Renal pelvis (tissue), 4 donors: Measurements from ENCODE around the gene FRMD3. TPM values are rescaled to one million over a fixed set of nuclear protein-coding genes. Genes with fewer than 3 reads are reported as not detected.

Experiments
- DNase-seq: peaks from one replicate; pipeline ENCODE4 v3.0.0-alpha.2; 2013
- polyA plus RNA-seq, 3 donors: library from polyadenylated mRNA; unstranded; fragments of 120-200 nt; gene quantifications; one replicate each; pipeline ENCODE4 v1.2.1, GENCODE V29; 2013; ENCODE audit not compliant: insufficient read length in 3 of 3

Gene FRMD3
- polyA plus RNA-seq, 3 donors = 16.6 to 22.1 (median 20.3) TPM

DNA sequence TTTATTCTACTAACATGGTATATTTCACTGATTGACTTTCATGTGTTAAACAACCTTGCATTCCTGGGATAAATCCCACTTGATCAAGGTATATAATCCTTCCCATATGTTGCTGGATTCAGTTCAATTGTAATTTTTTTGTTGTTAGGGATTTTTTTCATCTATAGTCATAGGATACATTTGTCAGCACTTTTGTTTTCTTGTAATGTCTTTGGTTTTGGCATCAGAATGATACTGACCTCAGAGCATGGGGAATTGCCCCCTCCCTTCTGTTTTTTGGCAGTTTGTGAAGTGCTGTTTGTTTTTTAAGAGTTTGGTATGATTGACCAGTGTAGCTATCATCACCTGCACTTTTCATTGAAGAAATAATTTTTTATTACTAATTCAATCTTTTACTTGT, 298.5 kb downstream of the FRMD3 start:
- no peak for DNase-seq

DNA sequence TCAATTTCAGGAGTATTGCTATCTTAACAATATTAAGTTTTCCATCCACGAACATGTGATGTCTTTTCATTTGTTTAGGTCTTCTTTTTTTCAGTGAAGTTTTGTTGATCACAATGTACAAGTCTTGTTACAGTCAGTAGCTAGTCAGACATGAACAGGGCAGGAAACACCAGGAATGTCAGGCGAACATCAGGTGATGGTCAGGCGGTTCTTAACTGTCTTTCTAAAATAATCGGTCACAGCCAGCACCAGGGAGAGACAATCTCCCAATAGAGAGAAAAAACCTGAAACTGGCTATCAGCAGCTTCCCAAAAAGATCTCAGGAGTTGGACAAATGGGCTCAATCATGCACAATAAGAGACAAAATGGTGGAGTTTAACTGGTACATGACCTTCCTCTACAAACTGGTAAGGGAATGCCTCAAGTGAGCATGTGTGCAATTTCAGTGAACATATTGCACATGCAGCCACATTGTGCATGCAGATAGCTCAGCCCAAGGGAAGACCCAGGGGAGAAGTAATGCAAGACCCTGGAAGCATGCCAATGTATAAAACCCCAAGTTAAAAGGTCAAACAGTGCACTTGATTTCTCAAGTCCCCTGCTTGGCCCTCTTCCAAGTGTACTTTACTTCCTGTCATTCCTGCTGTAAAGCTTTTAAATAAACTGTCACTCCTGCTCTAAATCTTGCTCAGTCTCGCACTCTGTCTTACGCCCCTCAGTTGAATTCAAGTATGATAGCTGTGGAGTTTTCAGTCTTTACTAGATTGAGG, 299.1 kb downstream of the FRMD3 start:
- DNase-seq = no peak

DNA sequence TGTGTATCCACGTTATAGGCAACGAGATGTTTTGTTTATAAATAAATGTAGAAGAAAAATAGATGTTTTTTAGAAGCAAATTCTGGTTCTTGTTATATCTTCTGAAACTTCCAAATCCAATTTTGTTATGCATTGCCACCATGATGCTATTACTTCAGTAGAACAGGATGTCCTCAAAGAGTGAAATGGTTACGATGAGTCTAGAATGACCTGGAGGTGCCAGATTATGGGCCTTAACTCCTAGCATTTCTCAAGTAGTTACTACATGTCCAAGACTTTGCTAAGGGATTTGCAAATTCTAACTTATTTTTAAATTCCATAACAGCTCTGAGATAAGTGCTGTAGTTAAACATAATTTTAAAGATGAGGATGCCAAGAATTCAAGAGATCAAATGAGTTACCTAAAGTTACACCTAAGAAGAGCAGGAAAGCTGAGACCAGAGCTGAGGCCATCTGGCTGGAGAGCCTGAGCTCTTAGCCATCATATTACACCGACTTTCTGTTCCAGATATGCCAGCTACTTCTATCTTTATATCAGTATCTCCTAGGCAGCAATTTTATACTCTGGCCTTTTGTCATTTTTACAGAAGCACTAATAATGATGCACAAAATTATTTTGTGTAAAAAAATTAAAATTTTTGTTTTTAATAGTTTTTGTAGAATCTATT, 302.0 kb downstream of the FRMD3 start:
- no peak for DNase-seq

DNA sequence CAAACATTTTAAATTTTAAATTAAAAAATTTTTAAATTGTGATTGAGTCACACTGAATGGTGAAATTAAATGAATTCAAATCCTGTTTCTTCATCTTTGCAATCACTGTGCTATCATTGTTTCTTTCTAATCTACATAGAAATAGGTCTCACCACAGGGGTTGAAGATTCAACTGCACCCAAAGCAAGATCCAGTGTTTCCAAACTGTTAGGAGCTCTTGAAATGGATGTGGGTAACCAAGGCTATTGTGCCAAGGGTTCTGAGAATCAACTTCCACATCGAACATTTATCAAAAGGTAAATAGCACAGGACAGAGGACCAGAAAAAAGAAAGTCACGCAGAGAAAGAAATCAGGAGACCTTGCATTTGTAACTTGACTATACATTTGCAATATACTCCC, 302.7 kb downstream of the FRMD3 start:
- no peak for DNase-seq

DNA sequence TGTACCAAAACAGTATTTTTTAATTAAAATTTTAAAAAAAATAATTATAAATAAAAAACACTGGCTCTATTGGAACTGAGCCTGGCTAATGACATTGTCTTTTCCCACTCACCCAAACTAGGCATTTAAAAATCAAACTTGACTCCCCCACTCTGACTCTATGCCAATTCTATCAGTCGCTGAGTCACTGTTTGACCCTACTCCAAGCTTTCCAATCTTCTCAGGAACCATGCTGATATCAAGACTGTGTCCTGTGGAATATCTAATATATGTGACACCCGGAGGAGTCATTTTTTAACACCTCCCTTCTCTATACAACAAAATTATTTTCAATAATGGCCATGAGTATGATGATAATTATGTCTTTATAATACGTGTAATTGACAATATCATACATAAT, 303.7 kb downstream of the FRMD3 start:
- DNase-seq = no peak

DNA sequence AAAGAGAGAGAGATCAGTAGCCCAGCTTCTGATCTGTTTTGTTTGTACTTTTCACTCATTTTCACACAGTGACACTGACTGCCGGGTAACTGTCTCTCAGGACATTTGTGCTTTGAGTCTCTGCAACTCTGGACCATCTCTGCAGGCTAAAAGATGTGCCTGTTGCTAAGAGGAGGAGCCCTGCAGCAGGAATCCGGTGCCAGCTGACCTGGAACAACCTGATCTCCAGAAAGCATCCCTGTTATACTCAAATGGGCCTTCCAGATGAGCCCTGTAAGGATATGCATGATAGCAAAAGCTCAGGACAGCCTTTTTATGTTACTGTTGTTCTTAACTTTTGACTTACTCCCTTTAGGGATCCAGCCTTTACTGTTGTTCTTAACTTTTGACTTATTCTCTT, 304.6 kb downstream of the FRMD3 start:
- no peak for DNase-seq

DNA sequence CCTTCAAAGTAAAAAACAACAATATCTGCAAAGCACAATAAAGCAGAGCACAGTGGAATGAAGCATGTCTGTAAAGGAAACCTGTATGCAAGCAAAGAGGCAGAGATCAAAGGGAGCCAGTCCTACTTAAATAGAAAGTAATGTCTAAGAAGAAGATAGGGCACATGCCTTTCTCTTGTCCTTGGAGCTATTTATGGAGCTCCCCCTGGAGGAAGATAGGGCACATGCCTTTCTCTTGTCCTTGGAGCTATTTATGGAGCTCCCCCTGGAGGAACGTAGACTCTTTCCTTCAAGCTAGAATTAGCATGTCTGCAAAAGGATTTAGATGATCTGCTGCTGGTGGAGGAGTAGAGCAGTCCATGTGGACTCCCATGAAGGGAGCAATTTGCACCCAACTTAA, 307.2 kb downstream of the FRMD3 start:
- DNase-seq = no peak

DNA sequence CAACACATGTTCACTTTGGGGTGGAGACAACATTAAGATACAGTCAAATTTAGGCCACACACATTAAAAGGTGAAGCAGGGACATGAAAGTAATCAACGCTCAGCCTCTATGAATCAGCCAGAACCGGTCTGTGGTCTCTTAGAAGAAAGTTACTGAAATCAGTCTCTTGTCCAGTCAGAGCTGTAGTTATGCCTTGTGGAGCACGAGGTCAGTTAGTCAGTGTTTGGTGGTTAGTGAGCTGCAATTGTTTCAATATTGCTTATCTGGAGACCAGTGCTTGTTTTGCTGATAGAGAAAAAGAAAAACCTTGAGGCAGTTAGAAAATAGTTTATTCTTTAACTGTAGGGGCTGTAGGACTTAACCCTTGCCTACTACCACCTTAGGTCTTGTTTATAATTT, 317.5 kb downstream of the FRMD3 start:
- peak; percentile 29 for DNase-seq

DNA sequence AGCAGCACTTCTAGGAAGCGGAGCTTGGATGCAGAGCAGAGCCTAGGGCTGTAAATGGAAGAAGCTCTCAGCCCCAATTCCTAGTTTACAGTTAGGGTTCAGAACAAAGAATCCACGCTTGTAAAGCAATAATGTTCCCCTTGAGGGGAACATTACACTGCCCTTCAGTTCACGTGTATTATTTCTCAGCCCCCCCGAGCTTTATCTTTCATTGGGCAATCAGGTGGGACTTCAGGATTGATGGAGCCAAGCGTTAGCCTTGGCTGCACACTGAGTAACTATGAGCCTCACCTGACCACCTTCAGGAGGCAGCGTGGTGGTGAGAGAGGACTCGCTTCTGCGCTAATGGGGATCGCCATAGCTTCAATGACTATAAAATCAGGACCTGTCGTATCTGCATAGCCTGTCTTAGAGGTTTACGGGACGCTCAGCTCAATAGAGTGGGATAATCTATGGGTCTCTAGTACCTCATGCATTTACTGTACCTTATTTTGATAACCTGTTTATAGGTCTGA, 318.2 kb downstream of the FRMD3 start:
- no peak for DNase-seq

DNA sequence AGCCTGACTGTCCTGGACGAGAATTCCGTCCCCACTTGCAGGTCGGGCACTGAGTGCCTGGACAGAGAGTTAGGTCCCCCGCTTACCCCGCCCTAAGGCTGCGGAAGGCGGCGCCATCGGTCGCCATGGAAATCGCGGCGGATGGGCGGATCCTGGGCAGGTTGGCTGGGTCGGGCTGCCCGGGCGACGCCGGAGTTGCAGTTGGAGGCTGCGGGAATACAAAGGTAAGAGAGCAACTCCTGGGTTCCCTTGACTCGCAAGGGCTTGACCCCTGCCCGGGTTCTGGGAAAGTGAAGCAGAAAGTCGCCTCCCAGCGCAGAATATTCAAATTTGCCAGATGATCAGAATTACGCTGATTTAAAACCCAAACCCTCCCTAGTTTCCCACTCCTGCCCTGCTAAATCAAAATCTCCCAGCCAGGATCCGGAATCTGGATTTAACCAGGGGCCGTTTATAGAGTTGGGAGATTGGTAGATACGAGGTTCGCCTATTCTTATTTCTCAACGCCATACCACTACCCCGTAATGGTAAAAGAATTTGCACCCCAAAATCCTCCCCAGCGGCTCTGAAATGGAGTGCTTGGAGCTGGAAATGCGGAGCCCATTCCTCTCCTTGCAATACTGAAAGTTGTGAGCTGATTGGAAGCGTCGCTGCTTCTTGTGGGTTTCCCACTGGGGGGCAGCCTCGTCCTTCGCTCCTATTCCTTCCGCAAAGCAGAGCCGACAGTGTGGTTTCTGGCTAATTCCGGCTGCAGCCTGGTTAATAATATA, 318.9 kb downstream of the FRMD3 start:
- peak; percentile 93 for DNase-seq

DNA sequence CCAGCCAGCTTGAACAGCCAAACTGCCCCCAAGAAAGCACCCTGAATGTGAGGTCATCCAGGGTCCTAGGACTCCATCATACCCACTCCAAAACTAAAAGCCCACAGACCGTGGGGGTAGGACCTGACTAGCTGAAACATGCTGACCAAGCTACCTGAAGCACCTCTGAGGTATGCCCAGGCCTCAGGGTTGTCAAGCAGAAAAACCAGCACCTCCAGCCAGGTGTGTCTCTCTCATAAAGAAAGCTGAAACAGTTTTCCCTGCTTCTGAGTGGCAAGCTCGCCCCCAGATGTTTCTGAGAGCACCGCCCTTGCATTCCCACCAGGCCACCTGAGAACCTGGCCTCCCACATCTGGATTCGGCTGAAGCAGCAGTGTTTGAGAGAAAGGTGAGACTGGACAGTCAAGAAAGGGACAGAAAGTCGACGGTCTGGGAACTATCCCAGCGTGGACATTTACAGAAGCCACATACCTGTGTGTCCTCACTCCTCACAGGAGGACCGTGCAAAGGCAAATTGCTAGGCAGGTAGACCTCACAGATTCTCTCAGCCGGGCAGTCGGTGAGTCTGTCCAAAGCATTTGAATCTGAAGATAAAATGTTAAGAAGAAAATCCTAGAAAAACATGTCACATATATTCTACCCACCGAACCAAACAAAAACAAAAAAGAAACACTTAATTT, 319.6 kb downstream of the FRMD3 start:
- no peak for DNase-seq

DNA sequence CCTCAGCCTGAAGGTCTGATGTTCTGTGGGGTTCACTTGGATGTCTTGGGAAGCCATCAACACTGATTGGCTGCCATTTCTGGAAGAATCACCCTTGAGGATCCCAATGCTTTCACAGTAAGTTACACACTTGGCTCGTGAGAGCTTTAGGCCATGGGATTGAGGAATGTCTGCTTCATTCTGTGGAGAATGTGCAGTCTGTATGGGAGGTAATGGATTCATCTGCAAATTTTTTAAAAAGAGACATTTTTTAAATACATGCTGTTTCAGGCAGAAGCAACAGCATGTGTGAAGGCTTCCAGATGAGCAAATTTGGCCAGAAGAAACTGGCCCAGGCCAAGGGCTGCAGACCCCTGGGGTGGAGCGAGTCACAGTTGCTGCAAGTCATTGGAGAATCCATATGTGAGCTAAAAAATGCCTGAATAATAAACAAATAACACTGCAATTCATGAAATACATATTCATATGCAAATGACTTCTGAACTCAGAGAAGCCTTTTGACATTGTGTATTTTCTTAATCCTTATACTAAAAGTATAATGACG, 328.9 kb downstream of the FRMD3 start:
- DNase-seq = no peak

DNA sequence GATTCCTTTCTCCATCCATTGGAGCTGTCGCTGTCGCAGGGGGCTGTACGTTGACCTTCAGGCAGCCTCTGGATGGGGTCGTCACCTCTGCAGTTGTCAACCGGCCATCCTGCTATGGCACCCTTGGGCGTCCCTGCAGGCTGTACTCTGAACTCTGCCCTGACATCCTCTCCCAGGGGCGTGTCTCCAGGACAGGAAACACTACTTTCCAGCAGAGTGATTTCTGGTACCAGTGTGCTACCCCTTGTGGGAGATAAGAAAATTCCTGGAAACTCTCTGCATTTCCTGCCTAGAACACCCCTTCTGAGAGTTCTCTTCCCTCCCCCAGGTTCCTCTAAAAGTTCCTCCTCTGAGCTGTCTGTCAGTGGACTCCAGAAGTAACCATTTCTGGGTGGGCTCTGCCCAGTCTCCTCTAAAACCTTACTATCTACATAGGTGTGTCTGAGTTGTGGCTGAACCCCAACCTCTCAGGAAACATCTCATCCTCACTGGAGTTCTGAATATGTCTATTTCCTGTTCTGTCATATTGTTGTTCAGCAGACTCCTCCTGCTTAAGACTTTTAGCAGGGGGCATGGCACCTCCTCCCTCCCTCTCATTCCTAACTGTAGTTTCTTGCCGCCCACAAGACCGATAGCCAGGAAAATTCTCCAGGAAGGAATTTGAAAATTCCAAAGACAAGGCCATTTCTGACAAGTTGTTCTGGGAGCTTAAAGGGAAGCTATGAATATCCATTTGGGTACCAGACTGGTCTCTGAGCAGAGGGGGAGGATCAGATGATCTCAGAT, 329.9 kb downstream of the FRMD3 start:
- DNase-seq = no peak

DNA sequence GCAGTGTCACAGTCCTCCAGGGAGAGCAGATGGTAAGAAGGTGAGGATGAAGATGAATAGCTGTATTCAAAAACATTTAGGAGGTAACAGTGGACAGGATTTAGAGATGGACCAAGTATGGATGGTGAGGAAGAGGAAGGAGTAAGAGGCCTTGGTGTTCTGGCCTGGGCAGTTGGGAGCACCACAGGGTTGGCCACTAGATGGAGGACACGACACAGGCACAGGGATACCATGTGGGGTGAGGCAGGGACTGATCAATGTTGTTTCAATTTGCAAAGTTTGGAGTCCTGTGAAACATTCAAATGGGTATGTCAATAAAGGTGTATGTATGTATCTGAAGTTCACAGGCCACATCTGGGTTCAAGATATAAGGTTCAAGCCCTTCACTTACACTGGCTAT, 334.2 kb downstream of the FRMD3 start:
- DNase-seq = no peak

DNA sequence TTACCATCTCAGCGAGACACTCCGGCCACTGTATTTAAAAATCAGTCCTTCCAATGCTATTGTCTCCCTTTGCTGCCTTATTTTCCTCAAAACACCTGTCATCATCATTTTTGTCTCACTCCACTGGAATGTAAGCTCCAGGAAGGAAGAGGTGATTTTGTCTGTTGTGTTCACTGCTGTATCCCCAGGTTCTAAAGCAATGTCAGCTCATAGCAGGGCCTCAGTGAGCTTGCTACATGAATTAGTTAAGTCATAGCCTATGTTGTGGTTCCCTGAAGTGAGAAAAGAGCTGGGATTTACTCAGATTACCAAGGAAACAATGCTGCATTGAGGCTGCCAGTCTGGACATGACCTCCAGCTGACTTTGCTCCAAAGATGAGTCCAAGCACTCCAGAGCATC, 337.7 kb downstream of the FRMD3 start:
- DNase-seq = no peak

DNA sequence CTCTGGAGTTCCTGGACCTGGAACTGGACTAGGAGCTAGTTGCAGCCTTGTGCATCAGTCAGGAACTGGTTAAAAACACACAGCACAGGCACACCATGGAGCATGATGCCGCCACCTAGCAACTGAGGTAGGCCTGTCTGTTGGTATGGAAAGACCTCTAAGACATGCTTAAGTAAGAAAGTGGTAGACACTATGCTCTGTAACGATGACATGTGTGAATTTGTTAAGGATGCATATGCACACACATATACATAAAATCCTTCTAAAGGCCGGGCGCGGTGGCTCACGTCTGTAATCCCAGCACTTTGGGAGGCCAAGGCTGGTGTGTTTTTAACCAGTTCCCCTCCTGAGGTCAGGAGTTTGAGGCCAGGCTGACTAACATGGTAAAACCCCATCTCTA, 338.4 kb downstream of the FRMD3 start:
- DNase-seq = no peak

DNA sequence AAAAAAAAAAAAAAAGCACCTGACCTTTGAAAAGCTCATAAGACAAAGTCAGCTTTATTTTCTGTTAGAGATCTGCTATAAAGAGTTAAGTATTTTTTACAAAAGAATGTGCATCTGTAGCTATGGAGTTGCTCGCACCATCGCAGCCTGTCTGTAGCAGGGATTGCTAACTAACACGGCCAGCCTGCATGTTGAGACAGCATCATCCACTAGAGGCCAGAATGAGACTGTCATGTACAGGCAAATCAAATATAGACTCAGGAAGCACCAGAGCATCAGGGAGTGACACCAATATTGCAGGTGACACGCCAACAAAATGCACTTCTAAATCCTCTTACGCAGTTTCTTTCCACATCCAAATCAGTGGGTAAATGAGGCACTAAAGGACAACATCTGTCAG, 339.0 kb downstream of the FRMD3 start:
- peak; percentile 52 for DNase-seq

DNA sequence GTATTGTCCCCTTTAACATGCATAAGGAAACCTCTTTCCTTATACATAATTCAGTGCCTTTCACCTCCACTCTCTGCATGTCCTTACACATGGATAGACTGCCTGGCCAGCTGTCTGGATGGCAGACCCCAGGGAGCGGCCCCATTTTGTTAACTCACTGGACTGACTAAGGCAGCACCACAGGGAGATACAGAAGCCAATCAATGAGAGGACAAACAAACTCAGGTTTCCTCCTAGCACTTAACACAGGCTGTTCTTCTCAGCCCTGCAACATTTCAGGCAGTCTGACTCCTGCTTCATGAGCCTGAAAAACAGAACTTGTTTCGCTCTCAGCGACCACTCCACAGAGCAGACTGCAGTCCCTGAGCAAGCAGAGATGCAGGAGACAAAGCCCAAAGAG, 339.8 kb downstream of the FRMD3 start:
- no peak for DNase-seq

DNA sequence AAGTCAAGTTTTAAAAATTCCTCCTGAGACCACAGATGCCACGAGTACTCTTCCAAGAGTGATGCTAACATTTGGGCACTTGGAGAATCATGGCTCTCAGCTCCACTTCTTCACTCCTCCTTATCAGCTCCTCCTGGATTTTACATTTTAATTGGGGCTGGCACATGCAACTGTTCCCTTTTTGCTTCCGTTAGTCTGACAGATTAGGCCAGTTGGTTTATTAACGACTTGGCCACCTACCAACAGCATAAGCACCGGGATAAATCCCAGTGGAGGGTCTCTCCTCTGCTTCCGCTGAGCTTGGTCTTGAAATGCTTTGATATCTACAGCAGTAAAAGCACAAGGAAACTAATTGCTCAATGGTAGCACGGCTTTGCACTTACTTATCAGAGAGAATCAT, 340.6 kb downstream of the FRMD3 start:
- no peak for DNase-seq

DNA sequence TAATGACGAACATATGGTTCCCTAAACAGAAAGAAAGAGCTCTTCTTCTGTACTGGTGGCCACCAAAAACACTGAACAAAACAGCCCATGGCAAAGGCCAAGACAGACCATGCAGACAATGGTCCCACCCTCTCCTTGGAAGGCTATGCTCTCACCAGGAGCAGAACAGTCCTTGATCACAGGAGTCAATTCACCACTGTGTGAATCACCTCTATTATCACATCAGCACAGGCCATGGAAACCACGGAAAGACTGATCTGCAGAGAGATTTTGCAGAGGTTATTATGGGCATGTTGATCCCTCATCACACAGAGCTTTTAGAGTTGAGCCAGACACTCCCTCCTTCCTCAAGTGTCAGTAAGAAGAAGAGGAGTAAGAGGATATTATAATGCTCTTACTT, 341.3 kb downstream of the FRMD3 start:
- no peak for DNase-seq
